HPDE6-E6E7 (cell line): ENCODE data around the gene KIAA0513.
"Not testable (repeated sequence)": the region's sequence is repeated elsewhere in the genome, so short reads cannot be mapped to it uniquely, and the experiment has no call there.

ENCODE experiments used
- DNase-seq: peaks from one replicate; pipeline ENCODE4 v3.0.0; 2011; ENCODE audit warnings: missing footprints; ENCODE audit errors: extremely low spot score

Gene KIAA0513

DNA sequence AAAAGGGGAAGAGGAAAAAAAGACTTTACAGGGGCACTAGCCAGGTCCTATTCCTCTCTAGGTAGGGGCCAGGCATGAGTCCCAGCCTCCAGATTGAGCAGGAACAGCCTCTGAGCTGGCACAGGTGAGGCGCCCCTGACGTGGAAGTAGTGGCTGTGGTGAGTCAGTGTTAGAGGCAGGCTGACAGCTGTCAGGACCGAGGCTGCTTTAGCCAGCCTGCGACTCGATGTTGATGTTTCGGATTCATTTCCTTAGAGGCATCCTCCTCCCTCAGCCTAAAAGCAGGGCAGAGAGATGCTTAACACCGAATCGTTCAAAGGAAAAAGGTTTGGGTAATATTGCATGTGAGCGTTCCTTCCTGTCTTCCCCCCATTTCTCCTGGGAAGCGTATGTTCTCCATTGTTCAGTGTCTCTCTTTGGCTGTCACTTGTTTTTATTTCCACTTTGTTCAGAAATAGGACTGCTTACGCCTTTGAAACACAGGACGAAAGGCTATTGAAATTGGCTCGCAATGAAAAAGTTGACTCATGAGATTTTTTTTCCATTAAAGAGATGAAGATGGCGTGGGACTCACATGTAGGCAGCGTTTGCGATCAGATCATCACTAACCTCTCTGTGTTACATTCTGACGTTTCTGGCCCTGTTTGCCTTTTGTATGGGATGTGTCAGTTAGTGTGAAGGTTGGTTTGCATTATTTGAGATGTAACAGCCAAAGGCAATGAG lies 1.3 kb downstream of the KIAA0513 start:
- DNase-seq: peak; percentile 97

DNA sequence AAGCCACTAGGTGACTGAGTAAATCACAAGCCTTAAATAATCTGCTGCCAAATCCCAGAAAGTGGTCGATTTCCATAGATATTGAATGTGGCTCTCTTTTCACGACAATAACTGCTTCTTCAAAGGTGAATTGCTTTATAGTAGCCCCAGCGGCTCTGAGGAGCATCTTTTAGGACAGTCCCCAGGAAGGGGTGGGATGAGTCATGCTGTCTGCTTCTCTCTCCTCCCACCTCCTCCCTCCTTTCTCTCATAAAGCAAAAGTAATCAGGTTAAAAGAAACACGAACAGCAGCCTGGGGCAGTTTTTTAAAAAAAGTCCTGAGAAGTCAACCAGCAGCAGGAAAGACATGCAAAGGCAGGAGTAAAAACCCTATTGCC lies 1.8 kb downstream of the KIAA0513 start:
- no peak for DNase-seq

DNA sequence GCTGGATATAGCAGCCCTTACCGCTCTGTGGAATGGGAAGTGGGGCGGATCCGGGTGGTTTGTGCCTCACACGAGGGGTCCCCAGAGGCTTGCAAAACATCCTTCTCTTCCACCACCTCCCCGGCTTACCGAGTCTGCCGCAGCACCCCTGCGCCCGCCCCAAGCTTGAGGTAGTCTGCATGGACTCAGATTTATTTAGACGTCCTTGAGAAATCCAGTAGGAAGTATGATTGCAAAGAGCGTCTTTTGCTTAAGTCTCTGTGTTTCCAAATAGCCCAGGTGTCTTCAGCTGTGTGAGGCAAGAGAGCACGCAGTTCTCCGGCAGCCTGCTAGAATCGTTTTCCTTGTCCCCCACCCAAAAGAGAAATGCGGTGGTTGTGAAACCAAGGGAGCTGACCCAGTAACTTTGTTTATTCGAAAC lies 2.4 kb downstream of the KIAA0513 start:
- no peak for DNase-seq

DNA sequence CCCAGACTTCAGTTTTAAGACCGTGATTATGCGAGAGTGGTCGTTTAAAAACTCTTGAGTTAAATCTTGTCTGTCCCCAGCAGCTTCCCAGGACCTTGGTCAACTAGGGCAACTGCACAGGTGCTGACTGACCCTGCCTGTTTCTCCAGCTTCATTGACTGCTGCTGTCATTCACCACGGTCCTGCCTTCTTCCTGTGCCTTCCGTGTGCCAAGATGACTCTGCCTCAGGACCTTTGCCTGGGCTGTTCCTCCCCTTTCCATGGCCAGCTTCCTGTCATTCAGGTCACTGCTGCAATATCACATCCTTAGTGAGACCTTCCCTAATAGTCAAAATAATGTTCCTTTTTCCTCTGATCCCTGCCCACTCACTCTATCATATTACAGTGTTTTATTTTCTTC lies 3.9 kb downstream of the KIAA0513 start:
- no peak for DNase-seq

DNA sequence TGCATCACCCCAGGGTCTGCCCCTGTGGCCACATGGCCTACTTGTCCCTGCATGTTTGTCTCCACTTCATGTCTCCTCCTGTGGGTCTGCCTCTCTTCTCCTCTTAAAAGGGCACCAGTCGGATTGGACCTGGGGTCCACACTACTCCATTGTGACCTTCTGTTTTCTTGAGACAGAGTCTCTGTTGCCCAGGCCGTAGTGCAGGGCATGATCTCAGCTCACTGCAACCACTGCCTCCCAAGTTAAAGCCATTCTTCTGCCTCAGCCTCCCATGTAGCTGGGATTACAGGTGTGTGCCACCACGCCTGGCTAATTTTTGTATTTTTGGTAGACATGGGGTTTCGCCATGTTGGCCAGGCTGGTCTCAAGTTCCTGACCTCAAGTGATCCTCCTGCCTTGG lies 4.6 kb downstream of the KIAA0513 start:
- not testable (repeated sequence) for DNase-seq

DNA sequence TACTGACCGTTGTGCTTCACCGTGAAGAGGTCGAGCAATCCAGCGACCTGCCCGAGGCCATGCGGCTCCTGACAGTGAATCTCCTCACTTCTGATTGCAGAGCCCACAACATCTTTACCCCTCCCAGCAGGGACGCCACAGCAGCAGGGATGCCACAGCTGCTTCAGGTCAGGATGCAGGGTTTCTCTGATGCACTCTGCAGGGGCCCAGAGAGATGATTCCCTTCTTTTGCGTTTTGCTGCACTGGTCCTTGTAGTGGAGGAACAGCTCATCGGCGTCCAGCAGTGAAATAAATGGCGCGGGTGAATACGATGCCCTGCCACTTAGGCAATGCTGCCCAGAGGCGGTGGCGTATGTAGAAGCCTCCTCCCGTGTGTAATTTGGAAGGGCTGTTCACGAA lies 5.6 kb downstream of the KIAA0513 start:
- no peak for DNase-seq

DNA sequence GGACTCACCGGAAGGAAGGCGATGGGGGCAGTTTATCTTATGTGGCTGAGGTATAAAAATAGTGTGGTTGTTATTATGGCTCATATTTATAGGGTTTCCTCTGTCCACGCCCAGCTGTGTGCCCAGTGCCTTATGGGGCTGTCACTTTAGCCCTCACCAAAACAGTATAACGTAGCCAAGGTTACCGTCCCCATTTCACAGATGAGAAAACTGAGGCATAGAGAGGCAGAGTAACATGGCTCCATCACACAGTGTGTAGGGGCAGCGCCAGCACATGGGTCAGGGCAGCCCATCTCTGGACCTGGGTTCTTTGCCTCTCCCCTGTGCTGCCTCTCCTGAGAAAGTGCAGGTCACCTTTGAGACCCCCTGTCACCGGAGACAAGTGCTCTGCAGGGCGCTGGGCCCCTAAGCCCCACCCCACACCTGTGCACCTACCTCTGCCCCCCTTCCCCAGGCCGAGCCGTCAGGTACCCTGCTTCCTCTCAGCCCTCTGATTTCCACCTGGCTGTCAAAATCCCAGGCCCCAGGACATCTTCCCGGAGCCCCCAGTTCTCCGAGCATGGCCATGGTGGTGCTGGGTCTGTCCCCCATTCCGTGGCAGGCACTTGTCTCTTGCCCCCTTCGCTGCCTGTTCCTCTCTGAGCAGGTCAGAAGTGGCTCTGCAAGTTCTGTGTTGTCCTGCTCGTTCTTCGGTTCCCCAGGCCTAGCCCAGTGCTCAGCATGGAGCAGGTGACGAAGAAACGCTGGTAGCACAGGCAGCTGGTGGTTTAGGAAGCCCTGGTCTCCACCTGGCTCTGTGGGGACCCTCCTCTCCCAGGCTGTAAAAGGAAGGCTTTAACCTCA lies 7.2 kb downstream of the KIAA0513 start:
- DNase-seq: no peak

DNA sequence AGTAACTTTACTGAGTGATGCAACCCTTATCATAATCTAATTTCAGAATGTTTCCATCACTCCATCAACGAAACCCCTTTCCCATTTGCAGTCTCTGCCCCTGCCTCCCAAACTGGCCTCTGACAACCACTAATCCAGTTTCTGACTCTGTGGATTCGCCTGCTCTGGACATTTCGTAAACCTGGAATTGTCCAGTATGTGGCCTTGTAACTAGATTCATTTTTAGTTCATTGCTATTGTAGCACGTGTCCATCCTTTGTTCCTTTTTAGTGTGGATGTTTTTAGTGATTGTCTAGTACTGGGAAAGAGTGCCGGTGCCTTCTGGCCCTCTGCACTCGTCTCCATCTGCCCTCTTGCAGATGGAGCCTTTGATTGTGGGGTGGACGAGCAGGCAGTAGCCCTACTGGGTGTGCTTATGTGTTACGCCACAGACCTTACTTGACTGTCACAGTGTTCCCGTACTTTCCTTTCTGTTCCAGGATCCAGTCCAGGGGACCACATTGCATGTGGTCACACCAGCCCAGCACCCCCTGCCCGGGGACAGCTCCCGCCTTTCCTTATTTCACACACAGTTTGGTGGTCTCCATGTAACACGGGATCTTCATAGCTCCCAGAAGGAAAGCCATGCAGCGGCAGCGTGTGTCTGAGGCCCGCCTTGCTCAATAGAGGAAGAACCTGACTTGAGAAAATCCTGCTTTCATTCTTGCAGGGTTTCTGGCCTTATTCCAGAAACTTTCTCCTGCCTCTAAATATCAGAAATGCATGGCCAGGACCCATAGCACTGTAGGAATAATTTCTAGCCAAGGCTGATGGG lies 8.8 kb downstream of the KIAA0513 start:
- DNase-seq: no peak

DNA sequence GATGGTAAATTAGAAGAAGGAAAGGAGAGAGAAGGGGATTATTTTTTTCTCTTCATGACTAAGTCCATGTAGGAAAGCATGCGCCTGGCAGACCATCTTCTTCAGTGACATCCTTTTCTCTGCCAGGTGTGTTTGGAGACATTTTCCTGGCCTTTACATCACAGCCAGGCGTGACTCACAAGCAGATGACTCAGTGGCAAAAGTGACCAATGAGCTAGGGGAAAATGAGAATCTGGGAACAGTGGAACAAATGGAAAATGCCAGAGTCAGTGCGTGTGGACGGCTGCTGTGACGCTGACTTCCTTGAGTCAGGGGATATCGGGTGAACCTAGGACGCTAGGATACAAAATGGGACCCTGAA lies 9.4 kb downstream of the KIAA0513 start:
- peak; percentile 86 for DNase-seq

DNA sequence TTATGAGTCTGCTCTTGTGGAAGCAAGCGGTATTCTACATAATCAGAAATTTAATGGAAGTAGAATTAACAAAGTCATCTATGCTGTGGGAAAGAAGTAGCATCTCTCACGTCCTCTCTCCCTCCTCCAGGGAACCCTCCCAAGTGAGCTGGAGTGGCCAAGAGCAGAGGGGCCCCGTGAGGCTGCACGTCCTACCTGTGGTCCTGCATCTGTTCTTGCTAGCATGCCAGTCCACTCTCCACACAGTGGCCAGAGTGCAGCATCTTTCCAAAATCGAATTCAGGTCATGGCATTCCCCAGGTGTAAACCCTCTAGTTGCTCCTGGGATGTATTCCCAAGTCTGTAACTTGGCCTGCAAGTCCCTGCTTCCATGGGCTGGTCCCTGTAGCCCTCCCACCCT lies 10.1 kb downstream of the KIAA0513 start:
- no peak for DNase-seq

DNA sequence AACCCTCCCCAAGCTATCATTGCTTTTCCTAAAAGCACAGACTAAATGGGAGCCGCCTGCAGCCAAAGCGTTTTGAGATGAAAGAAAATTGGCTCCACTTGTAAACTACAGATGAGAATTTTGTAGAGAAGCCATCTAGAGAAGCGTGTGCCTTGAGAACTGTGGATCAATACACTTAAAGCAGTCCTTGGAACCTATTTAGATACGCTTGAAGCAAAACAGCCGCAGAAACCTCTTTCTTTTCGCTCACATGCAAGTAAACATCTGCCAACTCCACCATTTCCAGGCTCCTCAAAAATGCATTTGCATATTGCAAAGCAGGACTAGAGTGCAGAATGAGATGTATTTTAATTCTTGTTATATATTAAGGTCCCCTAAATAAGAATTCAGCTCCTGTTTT lies 13.1 kb downstream of the KIAA0513 start:
- no peak for DNase-seq

DNA sequence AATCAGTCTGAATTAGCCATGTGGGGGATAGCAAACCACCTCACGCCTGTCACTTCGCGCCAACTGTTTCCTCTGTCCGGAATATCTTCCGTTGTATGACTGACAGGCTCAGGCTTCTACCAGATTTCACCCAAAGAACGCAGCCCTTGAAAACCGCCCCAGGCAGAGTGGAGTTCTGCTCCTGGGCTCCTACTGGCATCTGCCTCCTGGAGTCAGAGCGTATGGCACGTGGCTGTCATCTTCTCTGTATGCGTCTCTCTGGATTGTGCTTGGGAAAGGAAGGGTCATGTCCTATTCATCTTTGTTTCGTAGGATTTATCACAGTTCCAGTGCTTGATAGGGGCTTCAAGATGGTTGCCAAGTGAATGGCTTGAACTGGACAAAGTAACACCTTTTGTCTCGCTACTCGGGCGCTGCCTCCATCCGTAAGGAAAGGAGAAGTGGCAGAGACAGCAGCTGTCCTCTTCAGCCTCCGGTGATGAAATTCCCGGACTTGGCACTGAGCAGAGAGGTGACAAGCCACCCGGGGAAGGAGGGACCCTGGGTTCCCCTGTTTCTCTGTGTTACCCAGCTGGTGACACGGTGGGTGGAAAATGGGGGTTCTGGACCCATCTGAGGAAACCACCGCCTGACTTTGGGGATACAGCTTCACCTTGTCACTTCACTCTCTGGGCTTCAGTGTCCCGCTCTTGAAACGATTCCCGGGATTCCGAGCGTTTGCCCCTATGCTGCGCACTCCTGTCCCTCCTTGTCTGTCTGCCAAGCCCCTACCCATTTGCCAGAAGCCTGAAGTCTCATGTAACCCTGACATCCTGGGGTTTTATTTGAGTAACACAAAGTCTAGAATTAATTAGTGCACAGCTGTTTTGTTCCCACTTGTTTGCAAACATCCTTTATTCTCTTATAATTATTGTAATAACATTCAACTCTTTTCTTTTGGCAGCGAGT lies 13.9 kb downstream of the KIAA0513 start:
- DNase-seq: no peak

DNA sequence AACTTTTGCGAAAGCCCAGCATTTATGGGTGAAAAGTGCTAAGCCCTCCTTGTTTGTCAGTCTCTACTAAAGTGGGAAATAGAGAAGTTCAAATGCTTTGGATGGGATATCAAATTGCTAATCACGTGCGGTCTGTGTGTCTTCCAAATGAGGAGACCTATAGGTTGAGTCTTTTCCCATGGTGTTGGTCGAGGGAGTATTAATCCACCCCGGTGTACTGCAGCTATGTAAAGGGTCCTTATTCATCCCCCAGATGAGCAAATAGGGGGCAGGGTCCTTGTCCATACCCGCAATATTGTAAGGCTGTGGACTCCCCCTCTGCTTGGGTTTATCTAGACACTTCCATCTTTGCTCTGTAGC lies 14.6 kb downstream of the KIAA0513 start:
- no peak for DNase-seq

DNA sequence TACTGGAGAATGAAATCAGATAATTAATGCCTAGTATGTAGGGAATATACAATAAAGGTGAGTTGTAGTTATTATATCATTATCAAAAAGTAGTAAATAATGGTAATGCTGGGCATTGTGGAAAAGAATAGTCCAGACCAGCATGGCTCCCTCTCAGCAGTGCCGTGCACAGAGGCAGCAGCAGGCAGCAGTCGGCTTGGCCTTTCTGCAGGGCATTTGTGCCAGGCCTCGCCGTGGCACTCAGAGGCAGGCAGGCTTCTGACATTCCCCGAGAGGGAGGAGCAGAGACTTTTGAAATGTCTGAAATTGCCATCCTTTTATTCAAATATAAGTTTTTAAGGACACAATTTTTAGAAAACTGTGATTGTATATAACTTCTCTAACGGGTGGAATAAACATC lies 15.0 kb downstream of the KIAA0513 start:
- DNase-seq: no peak

DNA sequence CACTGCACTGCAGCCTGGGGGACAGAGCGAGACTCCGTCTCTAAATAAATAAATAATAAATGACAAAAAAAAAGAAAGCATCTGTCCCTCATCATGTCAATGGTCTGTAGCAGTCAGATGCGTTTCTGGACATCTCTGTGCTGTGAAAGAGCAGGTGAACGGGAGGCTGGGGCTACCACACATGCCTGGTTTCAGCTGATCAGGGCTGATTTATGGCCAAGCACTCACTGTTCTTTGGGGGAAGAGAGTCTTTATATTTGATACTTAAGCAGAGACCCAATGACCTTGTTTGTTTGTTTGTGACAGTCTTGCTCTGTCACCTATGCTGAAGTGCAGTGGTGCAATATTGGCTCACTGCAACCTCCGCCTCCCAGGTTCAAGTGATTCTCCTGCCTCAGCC lies 17.5 kb downstream of the KIAA0513 start:
- DNase-seq: no peak

DNA sequence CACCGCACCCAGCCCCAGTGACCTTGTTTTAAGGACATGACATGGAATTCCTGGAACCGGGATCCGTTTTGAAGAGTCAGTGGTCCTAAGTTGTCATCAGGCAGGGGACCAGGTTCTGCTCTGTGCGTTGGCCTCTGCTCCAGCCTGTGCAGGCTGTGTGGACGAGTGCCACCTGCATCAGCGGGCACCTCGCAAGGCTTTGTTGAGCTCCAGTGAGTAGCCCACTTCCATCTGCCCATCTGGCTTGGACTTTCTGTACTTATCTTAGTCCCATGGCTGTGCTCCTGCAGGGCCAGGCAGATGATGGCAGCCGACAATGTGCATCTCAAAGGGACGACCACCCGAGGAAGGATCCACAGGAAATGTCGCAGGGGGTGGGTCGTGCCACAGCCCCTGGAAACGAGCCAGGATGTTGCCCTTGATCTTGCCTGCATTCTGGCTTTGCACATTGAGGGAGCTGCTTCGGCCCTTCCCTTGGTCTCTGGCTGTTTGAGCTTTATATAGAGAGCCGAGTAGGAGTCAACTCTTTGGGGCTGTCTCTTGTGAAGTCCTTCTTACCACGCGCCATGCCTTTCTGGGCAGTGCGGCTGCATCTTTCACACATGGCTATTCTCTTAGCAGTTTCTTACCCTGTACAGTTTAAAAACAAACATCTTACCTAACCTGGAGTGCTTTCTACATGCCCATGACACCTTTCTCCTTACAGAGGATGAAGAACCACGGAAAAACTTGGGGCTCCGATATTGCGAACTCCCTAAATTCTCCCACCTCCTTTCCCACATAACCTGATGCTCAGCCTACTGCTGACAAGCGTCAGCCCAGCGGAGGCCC lies 18.3 kb downstream of the KIAA0513 start:
- DNase-seq: no peak

DNA sequence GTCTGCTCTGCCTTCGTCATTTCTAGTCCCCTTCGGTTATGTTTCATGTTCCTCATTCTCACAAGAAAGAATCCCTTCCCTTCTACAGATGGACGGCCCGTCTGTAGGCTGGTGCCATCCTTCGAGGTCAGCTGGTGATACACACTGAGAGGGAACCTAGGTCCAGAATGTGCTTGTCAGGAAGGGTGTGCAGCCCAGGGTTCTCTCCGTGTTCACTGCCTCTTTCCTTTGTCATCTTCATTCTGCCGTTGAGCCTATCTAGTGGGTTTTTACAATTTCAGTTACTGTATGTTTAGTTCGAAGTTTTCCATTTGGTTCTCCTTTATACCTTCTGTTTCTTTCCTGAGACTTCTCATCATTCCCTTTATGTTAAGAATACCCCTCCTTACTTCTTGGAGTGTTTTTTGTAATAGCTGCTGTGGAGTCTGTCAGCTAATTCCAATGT lies 18.9 kb downstream of the KIAA0513 start:
- DNase-seq: no peak

DNA sequence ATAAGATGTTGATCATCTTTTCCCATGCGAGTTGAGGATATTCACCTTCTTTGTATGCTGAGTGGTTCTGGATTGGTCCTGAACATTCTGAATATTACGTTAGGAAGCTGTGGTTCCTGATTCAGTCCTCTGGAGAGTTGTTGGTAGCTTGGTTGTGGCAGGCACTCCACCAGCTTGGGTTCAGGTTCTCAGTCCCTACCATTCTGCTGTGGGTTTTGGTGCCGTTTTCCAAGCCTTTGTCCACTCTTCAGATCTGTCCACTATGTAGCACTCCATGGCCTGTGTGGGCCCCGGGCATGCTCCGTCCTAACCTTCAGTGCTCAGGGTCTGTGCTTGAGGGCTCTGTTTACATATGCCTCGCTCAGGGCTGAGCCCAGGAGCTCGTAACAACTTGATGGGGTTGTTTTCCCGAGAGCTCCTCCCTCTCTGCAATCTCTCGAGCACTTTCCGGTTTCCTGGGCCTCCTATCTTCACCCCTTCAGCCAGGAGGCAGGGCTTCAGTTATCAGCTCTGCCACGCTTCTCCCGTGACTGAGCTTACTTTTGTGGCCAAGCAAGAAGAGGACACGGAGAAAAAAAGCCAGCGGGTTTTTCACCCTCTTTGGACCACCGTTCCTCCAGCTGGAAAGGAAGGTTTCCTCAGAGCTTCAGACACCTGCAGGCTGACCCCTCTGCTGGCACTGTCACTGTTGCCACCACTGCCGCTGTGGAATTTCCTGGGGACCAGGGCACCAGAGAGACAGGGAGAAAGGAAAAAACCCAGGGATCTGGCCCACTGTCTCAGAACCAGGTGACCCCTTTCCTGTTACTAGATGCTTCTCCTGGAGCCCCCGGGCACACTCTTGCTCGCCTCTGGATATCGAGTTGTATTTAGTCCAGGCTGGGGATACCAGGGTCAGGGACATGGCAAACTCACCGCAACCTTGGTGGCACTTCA lies 19.6 kb downstream of the KIAA0513 start:
- no peak for DNase-seq

DNA sequence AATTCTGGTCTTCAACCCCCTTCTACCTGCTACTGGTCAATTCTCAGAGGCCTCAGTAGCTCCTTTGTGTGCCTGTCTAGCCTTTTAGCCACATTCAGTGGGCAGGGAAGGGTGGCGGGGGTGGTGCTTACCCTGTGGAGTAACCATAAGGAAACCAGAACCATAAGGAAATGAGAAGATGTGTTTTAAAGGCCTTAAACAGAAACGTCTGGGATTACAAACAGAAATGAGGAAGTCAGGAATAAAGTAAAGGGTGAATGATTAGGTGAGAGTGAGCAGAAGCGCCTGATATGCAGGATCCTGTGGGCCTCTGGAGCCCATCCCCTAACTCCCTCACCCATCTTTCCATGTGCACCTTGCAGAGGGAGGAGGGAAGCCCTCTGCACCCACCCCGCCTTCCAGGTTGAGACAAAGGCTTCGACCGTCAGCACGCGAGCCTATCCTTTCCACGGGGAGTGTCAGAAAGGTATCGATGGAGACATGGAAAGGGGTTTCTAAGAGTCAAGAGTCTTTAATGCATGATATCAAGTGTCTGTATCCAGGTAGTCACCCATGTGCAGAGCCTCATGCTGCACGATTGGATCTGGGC lies 20.4 kb downstream of the KIAA0513 start:
- no peak for DNase-seq
